NCI-H146 (cell line): ENCODE measurements around the gene ITPKA.
"Not testable (repeated sequence)": the region's sequence is repeated elsewhere in the genome, so short reads cannot be mapped to it uniquely, and the experiment has no call there.

Source experiments
- DNase-seq: peaks from one replicate; lab custom pipeline; 2025; lab: John Stamatoyannopoulos, UW

Gene ITPKA

GRCh38 chr15:41493205-41493901, at the start of gene ITPKA:
Gene ITPKA, plus strand, starts transcription at chr15:41493874. Its CDS starts 54 bp downstream, at chr15:41493928.
- DNase-seq, result peak; percentile 85

GRCh38 chr15:41445399-41445798, 48.3 kb upstream of the ITPKA start:
- DNase-seq, result no peak

DNA sequence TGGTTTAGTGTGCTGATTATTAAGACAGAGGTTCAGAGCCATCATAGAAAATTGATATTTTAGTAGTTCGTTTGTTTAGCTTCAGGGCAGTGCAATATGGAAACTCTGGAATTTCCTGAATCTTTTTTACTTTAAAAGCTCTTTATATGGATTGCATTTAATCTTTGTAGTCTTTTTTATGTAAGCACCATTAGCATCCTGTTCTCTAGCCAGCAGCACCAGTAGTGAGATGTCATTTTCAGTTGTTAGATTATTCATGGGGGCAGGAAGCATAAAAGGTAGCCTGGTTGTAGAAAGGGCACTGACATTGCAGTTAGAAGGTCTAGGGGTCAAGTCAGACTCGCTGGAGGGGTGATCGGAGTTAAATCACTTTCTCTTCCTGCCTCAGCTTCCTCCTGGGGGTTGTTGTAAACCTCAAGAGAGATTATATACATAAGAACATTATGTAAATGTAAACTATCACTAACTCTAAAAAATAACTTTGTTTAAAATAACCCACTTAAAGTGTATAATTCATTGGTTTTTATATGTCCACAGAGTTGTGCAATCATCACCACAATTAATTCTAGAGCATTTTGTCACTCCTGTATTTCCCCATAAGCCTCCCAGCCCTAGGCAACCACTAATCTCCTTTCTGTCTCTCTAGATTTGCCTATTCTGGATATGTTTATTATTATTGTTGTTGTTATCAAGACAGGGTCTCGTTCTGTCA, 31.4 kb upstream of the ITPKA start:
- DNase-seq, result no peak

- no peak for DNase-seq
These were observed 28.6 kb upstream of the ITPKA start for GRCh38 chr15:41464889-41465580.

DNA sequence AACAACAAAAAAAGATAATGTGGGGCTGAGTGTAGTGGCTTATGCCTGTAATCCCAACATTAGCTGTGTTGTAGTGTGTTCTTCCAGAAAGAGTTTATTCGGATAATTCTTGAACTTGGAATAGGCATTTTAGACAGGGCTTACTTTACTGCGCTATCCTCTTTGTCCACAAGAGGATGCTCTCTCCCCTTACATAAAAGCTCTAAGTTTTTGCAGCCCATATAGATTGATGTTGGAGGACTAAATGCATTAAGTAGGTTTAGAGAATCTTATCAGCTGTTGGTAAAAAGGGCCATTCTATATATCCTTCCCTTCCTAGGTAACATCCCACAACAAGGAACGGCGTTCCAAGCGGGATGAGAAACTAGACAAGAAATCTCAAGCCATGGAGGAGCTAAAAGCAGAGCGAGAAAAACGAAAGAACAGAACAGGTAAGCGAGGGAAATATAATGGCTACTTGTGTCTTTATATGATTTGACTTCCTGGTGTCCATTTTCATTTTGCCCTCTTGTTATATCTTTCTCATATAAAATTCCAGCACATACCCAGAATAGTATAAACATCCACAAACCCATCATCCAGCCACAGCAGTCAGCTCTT, 27.8 kb upstream of the ITPKA start:
- DNase-seq, result no peak

DNA sequence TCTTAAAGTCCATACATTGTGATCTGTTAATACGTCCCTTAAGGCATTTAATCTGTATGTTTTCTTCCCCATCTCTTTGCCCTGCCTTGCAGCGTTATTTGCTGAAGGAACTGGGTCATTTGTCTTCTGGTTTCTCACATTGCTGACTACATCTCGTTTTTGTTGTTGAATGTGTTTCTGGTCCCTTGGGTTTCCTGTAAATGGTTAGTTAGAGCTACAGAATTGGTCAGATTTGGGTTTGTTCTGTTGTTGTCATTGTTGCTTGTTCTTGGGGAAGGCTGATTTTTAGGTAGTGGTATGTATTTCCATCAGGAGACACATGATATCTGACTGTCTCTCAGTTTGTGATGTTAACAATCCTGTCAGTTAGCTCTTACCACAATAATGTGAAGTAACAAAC, 27.0 kb upstream of the ITPKA start:
- no peak for DNase-seq

- not testable (repeated sequence) for DNase-seq
These were observed 24.0 kb upstream of the ITPKA start for GRCh38 chr15:41469644-41470043.

DNA sequence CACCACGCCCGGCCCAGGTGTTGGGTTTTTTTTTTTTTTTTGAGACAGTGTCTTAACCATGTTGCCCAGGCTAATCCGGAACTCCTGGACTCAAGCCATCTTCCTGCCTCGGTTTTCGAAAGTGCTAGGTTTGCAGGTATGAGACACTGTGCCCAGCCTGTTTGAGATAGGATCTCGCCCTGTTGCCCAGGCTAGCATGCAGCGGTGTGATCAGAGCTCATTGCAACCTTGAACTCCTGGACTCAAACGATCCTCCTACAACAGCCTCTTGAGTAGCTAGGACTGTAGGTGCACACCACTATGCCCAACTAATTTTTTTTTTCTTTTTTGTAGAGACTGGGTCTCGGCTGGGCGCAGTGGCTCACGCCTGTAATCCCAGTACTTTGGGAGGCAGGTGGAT, 20.3 kb upstream of the ITPKA start:
- no peak for DNase-seq

- DNase-seq, result no peak
These were observed 19.2 kb upstream of the ITPKA start for GRCh38 chr15:41474436-41474835.

GRCh38 chr15:41474941-41475340, 18.7 kb upstream of the ITPKA start:
- no peak for DNase-seq

- DNase-seq, result no peak
These were observed 17.1 kb upstream of the ITPKA start for GRCh38 chr15:41476416-41477048.

DNA sequence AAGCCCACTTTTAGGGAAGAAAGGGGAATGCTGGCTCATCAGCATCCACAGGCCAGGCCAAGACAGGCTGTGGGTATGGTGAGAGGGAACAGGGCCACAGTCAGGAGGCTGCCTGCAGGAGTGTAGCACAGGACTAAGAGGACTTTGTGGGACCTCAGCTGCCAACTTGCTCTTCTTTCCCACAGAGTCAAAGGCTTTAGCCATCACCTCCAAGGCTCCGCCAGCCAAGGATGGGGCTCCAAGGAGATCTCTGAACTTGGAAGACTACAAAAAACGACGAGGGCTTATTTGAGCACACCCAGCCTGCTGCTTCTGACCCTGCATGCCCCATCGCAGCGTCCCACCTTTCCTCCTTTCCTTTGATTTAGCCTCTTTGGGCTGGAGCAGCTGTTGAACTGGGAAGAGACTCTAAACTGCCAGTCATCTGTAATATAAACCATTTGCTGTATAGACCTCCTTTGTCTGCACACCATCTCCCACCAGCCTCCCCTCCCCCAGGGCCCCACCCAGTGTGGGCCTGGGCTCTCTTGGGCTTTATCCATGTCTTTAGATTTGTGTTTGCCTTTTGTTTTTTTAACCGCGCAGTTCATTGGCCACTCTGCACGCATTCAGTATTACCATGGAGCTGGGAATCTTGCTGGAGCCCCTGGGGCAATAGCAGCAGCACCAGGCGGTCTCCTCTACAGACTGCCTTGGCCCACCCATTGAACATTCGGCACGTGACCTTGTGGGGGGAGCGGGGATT, 13.1 kb upstream of the ITPKA start:
- DNase-seq, result no peak

DNA sequence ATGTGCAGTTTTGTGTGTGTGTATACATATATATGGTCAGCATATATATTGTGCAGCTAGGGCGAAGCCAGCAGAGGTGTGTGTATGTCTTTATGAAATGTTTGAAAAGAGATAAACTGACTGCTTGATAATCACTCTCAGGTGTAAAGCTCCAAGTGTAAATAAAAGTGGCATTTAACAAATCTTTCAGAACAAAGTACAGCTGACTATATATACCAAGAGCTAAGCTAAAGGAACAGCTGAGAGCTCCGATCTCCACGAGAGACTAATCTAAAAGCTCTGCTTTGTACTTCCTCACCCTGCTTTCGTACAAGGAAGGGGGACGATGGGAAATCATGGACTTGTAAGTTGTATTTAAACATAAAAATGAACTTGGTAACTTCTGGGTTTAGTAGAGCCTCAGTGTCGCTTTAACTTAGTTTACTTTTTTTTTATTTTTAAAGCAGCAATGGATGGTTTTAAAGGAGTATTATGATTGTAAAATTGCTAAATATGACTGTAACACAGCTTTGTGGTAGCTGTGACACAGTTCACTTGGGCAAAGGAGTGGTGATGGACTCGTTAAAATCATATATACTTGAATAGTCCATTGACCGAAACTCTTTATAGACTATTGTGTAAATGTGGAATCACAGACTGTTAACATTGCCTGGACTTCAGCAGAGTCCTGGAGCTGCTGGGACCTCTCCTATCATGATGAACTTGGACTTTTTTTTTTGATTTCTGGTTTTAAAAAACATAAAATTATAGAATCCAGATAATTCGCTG, 11.4 kb upstream of the ITPKA start:
- no peak for DNase-seq

GRCh38 chr15:41483115-41483514, 10.6 kb upstream of the ITPKA start:
- no peak for DNase-seq

GRCh38 chr15:41483519-41483918, 10.2 kb upstream of the ITPKA start:
- DNase-seq, result no peak

- no peak for DNase-seq
These were observed 8.6 kb upstream of the ITPKA start for GRCh38 chr15:41484937-41485625.

DNA sequence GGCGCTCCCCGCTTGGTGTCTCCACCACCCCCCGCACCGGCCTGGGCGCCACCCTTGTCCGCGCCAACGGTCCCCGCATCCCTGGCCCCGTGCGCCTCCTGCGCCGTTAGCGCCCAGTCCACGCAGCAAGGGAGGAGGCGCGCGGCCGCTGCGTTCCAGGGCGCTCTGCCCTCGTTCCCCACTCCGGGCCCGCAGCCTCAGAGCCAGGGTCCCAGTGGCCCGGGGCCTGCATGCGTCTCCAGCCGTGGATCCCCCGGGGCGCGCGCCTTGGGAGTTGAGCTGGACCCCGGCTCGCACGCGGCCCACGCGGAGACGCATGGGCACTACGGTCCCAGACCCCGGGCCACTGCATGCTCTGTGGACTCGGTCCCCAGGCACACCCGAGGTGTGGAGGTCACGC, 7.4 kb upstream of the ITPKA start:
- DNase-seq, result no peak

GRCh38 chr15:41487381-41487780, 6.3 kb upstream of the ITPKA start:
- DNase-seq, result no peak

- DNase-seq, result no peak
These were observed 5.9 kb upstream of the ITPKA start for GRCh38 chr15:41487802-41488201.

DNA sequence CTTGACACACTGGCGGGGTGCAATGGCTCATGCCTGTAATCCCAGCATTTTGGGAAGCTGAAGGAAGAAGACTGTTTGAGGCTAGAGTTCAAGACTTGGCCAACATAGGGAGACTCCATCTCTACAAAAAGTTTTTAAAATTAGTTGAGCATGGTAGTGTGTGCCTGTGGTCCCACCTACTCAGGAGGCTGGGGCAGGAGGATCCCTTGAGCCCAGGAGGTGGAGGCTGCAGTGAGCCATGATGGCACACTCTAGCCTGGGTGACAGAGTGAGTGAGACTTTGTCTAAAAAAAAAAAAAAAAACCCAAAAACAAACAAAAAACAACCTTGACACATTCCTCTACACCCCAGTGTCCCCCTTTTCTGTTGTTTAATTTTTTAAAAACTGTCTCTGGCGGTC, 4.0 kb upstream of the ITPKA start:
- no peak for DNase-seq
